ENCODE results near the gene NTMT1. TPM values are rescaled to one million over a fixed set of nuclear protein-coding genes. Genes with fewer than 3 reads are reported as not detected.

NTMT1 gene
- total RNA-seq, 1 donor from 2014 or later, result 55.1 TPM

- H3K4me2 ChIP-seq (ENCODE audit: low read length), result peak overlapping the region; percentile 97
- peaks cover 11% of the 10 kb centered on the region for H3K36me3 Mint-ChIP-seq (ENCODE audit: low read depth, unreplicated experiment)
- H3K27ac ChIP-seq (ENCODE audit: low read depth, low read length), result no peak overlapping the region
- H4K20me1 ChIP-seq (ENCODE audit: insufficient read depth, low read length), result peaks cover 74% of the 10 kb centered on the region
- H3K4me3 Mint-ChIP-seq (ENCODE audit: unreplicated experiment), result peak overlapping the region; percentile 90
- no peak for DNase-seq (ENCODE audit: low read depth)
- H3K9me3 ChIP-seq (ENCODE audit: insufficient read depth, low read depth, low read length), result no peaks in the 10 kb centered on the region
- peaks cover 78% of the 10 kb centered on the region for H3K79me2 ChIP-seq (ENCODE audit: insufficient read depth, low read length)
- no peaks in the 10 kb centered on the region for H3K27me3 ChIP-seq (ENCODE audit: insufficient read depth, low read length)
- H3K4me3 ChIP-seq (ENCODE audit: insufficient read depth, low read depth, low read length), result no peak overlapping the region
- no peaks in the 10 kb centered on the region for H3K27me3 Mint-ChIP-seq (ENCODE audit: low read depth, unreplicated experiment)
- no peak for FAIRE-seq
- H3K4me1 ChIP-seq (ENCODE audit: insufficient read depth, low read length), result peaks cover 54% of the 10 kb centered on the region
- H3K36me3 ChIP-seq (ENCODE audit: insufficient read depth, low read length), result peaks cover 5% of the 10 kb centered on the region
- no peak overlapping the region for H2AFZ ChIP-seq (ENCODE audit: low read depth, low read length)
- H3K27ac Mint-ChIP-seq (ENCODE audit: unreplicated experiment), result peak overlapping the region; percentile 22
- TF ChIP-seq EZH2 (IDR thresholded peaks at IDR 0.05; ENCODE audit: insufficient read depth, low read length), result no peak
- TF ChIP-seq, protein P1, sequence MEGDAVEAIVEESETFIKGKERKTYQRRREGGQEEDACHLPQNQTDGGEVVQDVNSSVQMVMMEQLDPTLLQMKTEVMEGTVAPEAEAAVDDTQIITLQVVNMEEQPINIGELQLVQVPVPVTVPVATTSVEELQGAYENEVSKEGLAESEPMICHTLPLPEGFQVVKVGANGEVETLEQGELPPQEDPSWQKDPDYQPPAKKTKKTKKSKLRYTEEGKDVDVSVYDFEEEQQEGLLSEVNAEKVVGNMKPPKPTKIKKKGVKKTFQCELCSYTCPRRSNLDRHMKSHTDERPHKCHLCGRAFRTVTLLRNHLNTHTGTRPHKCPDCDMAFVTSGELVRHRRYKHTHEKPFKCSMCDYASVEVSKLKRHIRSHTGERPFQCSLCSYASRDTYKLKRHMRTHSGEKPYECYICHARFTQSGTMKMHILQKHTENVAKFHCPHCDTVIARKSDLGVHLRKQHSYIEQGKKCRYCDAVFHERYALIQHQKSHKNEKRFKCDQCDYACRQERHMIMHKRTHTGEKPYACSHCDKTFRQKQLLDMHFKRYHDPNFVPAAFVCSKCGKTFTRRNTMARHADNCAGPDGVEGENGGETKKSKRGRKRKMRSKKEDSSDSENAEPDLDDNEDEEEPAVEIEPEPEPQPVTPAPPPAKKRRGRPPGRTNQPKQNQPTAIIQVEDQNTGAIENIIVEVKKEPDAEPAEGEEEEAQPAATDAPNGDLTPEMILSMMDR (IDR thresholded peaks at IDR 0.05; ENCODE audit: insufficient read depth, low read depth, low read length), result no peak
- peaks cover 51% of the 10 kb centered on the region for H3K4me1 Mint-ChIP-seq (ENCODE audit: low read depth, unreplicated experiment)
- H3K9me3 Mint-ChIP-seq (ENCODE audit: unreplicated experiment), result no peaks in the 10 kb centered on the region
- peak overlapping the region; percentile 93 for H3K9ac ChIP-seq (ENCODE audit: low read length)
These were observed 2.7 kb downstream of the NTMT1 start for GRCh38 chr9:129628709-129629108.

GRCh38 chr9:129629251-129629820, 3.4 kb downstream of the NTMT1 start:
- H3K4me3 ChIP-seq (ENCODE audit: insufficient read depth, low read depth, low read length), result no peak overlapping the region
- no peaks in the 10 kb centered on the region for H3K9me3 Mint-ChIP-seq (ENCODE audit: unreplicated experiment)
- H3K27ac Mint-ChIP-seq (ENCODE audit: unreplicated experiment), result no peak overlapping the region
- no peaks in the 10 kb centered on the region for H3K9me3 ChIP-seq (ENCODE audit: insufficient read depth, low read depth, low read length)
- peak overlapping the region; percentile 97 for H3K4me2 ChIP-seq (ENCODE audit: low read length)
- peaks cover 9% of the 10 kb centered on the region for H3K36me3 ChIP-seq (ENCODE audit: insufficient read depth, low read length)
- H3K27me3 ChIP-seq (ENCODE audit: insufficient read depth, low read length), result no peaks in the 10 kb centered on the region
- H3K4me1 ChIP-seq (ENCODE audit: insufficient read depth, low read length), result peaks cover 50% of the 10 kb centered on the region
- H2AFZ ChIP-seq (ENCODE audit: low read depth, low read length), result no peak overlapping the region
- DNase-seq (ENCODE audit: low read depth), result no peak
- no peak overlapping the region for H3K27ac ChIP-seq (ENCODE audit: low read depth, low read length)
- TF ChIP-seq, protein P1 (IDR thresholded peaks at IDR 0.05; ENCODE audit: insufficient read depth, low read depth, low read length), result no peak
- TF ChIP-seq EZH2 (IDR thresholded peaks at IDR 0.05; ENCODE audit: insufficient read depth, low read length), result no peak
- H3K9ac ChIP-seq (ENCODE audit: low read length), result no peak overlapping the region
- peaks cover 85% of the 10 kb centered on the region for H3K79me2 ChIP-seq (ENCODE audit: insufficient read depth, low read length)
- H3K4me1 Mint-ChIP-seq (ENCODE audit: low read depth, unreplicated experiment), result peaks cover 49% of the 10 kb centered on the region
- H3K4me3 Mint-ChIP-seq (ENCODE audit: unreplicated experiment), result no peak overlapping the region
- H4K20me1 ChIP-seq (ENCODE audit: insufficient read depth, low read length), result peaks cover 79% of the 10 kb centered on the region
- no peaks in the 10 kb centered on the region for H3K27me3 Mint-ChIP-seq (ENCODE audit: low read depth, unreplicated experiment)
- peaks cover 12% of the 10 kb centered on the region for H3K36me3 Mint-ChIP-seq (ENCODE audit: low read depth, unreplicated experiment)
- FAIRE-seq, result no peak

DNA sequence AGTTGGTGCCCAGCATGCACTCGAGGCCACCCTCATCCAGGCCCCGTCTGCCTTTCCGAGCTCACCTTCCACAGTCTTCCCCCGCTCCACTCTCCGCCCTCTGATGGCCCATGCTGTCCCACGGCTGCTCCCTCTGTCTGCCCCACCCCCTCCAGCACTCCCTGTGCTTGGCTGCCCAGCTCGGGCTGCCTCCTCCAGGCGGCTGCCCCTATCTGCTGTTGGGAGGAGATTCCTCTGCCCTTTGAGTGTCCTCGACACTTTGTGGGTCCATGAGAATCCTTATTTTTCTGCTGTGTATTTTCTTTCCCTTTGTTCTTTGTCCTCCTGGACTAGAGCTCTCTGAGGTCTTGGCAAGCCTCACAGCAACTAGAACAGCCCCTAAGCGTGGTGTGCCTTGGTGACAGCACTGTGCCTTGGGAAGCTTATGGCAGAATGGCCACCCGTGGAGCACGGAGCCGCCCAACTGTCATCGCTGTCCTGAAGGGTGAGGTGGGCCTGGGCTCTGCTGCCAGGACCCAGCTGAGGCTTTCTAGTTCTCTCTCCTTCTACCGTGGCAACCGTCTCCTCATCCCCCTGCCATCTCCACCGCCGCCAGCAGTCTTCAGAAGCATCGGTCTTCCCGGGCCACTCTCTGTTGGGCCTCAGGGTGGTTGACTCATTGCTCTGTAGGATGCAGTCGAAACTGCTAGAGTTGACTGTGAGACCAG, 5.2 kb downstream of the NTMT1 start:
- H3K9me3 ChIP-seq (ENCODE audit: insufficient read depth, low read depth, low read length), result no peaks in the 10 kb centered on the region
- TF ChIP-seq EZH2 (IDR thresholded peaks at IDR 0.05; ENCODE audit: insufficient read depth, low read length), result no peak
- TF ChIP-seq, protein P1 (IDR thresholded peaks at IDR 0.05; ENCODE audit: insufficient read depth, low read depth, low read length), result peak; percentile 6
- Mint-ChIP-seq H3K4me1 (ENCODE audit: low read depth, unreplicated experiment) (peaks cover 48% of the 10 kb centered on the region), H3K27ac (ENCODE audit: unreplicated experiment) (peak overlapping the region; percentile 53), H3K4me3 (ENCODE audit: unreplicated experiment) (peak overlapping the region; percentile 40), H3K27me3 (ENCODE audit: low read depth, unreplicated experiment) (no peaks in the 10 kb centered on the region), H3K9me3 (ENCODE audit: unreplicated experiment) (no peaks in the 10 kb centered on the region), H3K36me3 (ENCODE audit: low read depth, unreplicated experiment) (peaks cover 18% of the 10 kb centered on the region)
- H3K4me3 ChIP-seq (ENCODE audit: insufficient read depth, low read depth, low read length), result no peak overlapping the region
- peaks cover 16% of the 10 kb centered on the region for H3K36me3 ChIP-seq (ENCODE audit: insufficient read depth, low read length)
- peaks cover 50% of the 10 kb centered on the region for H3K4me1 ChIP-seq (ENCODE audit: insufficient read depth, low read length)
- FAIRE-seq, result no peak
- H4K20me1 ChIP-seq (ENCODE audit: insufficient read depth, low read length), result peaks cover 94% of the 10 kb centered on the region
- H3K4me2 ChIP-seq (ENCODE audit: low read length), result peak overlapping the region; percentile 65
- peaks cover 99% of the 10 kb centered on the region for H3K79me2 ChIP-seq (ENCODE audit: insufficient read depth, low read length)
- peak overlapping the region; percentile 29 for H3K27ac ChIP-seq (ENCODE audit: low read depth, low read length)
- no peaks in the 10 kb centered on the region for H3K27me3 ChIP-seq (ENCODE audit: insufficient read depth, low read length)
- H3K9ac ChIP-seq (ENCODE audit: low read length), result peak overlapping the region; percentile 15
- DNase-seq (ENCODE audit: low read depth), result peak; percentile 46
- H2AFZ ChIP-seq (ENCODE audit: low read depth, low read length), result no peak overlapping the region
